GM19035 (cell line): ENCODE measurements around the gene FAM174C.
"Not testable (repeated sequence)": the region's sequence is repeated elsewhere in the genome, so short reads cannot be mapped to it uniquely, and the experiment has no call there.

Experiments used
- ATAC-seq: cut with Tn5 transposase; IDR thresholded peaks from one replicate; pipeline ENCODE4 v1.9.1; 2021; ENCODE audit not compliant: unreplicated experiment

FAM174C gene

GRCh38 chr19:1317274-1318003 is 42.1 kb downstream of the FAM174C start:
- ATAC-seq: no peak

GRCh38 chr19:1318678-1319471 is 43.5 kb downstream of the FAM174C start:
- no peak for ATAC-seq

GRCh38 chr19:1320282-1320650 is 44.9 kb downstream of the FAM174C start:
- ATAC-seq: not testable (repeated sequence)

- ATAC-seq: no peak
Observed at GRCh38 chr19:1321539-1321938, 46.2 kb downstream of the FAM174C start.

- ATAC-seq: no peak
Observed at GRCh38 chr19:1322198-1322981, 47.1 kb downstream of the FAM174C start.

- ATAC-seq: no peak
Observed at GRCh38 chr19:1324249-1324805, 49.0 kb downstream of the FAM174C start.

- no peak for ATAC-seq
Observed at GRCh38 chr19:1324806-1325567, 49.7 kb downstream of the FAM174C start.

- no peak for ATAC-seq
Observed at GRCh38 chr19:1325568-1326294, 50.4 kb downstream of the FAM174C start.

GRCh38 chr19:1327125-1327524 is 51.8 kb downstream of the FAM174C start:
- no peak for ATAC-seq
